SK-N-SH (cell line): Measurements from ENCODE around the gene MKX. TPM values are rescaled to one million over a fixed set of nuclear protein-coding genes. Genes with fewer than 3 reads are reported as not detected.

Source experiments
- CTCF ChIA-PET: fragments of 300-600, 350-600 bp; formaldehyde crosslinking; extraction: SDS; loops from one replicate; lab custom pipeline; 2021; lab: Yijun Ruan, JAX
- POLR2A ChIA-PET: fragments of 350-600 bp; sonication (Branson Sonifier 250); formaldehyde crosslinking; extraction: SDS; loops from one replicate; lab custom pipeline; 2020; ENCODE audit warnings: antibody characterized with exemption, inconsistent platforms; lab: Yijun Ruan, JAX
- DNase-seq: peaks from one replicate; pipeline ENCODE4 v3.0.0; 2012
- H2AFZ ChIP-seq: fragments of 200-600 bp; sonication (generic); 2 replicates; pipeline ENCODE4 v1.8.1; 2016; ENCODE audit warnings: antibody characterized with exemption, mild to moderate bottlenecking, low read depth
- H3F3A ChIP-seq: fragments of 200-600 bp; sonication (generic); replicated peaks from 2 replicates; pipeline ENCODE3; 2016; ENCODE audit warnings: antibody characterized with exemption, mild to moderate bottlenecking; ENCODE audit not compliant: insufficient read depth
- H3K27ac ChIP-seq, 2 experiments: fragments of 200-500 bp in 1 of 2; fragments of 200-600 bp in 1 of 2; sonication (Bioruptor generic) in 1 of 2; sonication (generic), shearing (Covaris generic) in 1 of 2; 2 replicates each; pipeline versions ENCODE4 v1.5.1 to v1.6.1; 2014 to 2016; ENCODE audit warnings: low read depth in 2 of 2, inconsistent platforms in 1 of 2, low read length in 1 of 2, mild to moderate bottlenecking in 1 of 2, mixed read lengths in 1 of 2
- H3K27me3 ChIP-seq: fragments of 200-600 bp; sonication (generic), shearing (Covaris generic); 2 replicates; pipeline ENCODE4 v1.6.1; 2016; ENCODE audit warnings: mixed run types; ENCODE audit not compliant: insufficient read depth
- H3K36me3 ChIP-seq, 2 experiments: fragments of 200-500 bp in 1 of 2; fragments of 200-600 bp in 1 of 2; sonication (Bioruptor generic) in 1 of 2; sonication (generic) in 1 of 2; replicated peaks in 1 of 2; 2 replicates each; pipeline versions ENCODE3 to v1.5.1; 2014 to 2016; ENCODE audit warnings: low read length in 1 of 2, mild to moderate bottlenecking in 1 of 2; ENCODE audit not compliant: insufficient read depth in 2 of 2, control insufficient read depth in 1 of 2
- H3K4me1 ChIP-seq, 2 experiments: fragments of 200-500 bp in 1 of 2; fragments of 200-600 bp in 1 of 2; sonication (Bioruptor generic) in 1 of 2; sonication (generic), shearing (Covaris generic) in 1 of 2; 2 replicates each; pipeline versions ENCODE4 v1.5.1 to v1.6.1; 2014 to 2016; ENCODE audit warnings: low read depth in 1 of 2, low read length in 1 of 2, mixed run types in 1 of 2; ENCODE audit not compliant: insufficient read depth in 2 of 2, control insufficient read depth in 1 of 2
- H3K4me2 ChIP-seq: fragments of 200-600 bp; sonication (generic), shearing (Covaris generic); 2 replicates; pipeline ENCODE4 v1.6.1; 2017; ENCODE audit warnings: mixed run types
- H3K4me3 ChIP-seq, 2 experiments: fragments of 200-500 bp in 1 of 2; fragments of 200-600 bp in 1 of 2; sonication (Bioruptor generic) in 1 of 2; sonication (generic), shearing (Covaris generic) in 1 of 2; 2 replicates each; pipeline versions ENCODE4 v1.5.1 to v1.8.1; 2014 to 2016; ENCODE audit warnings: low read depth in 2 of 2, inconsistent platforms in 1 of 2, low read length in 1 of 2, mild to moderate bottlenecking in 1 of 2, mixed read lengths in 1 of 2, moderate library complexity in 1 of 2
- H3K79me2 ChIP-seq: fragments of 200-600 bp; sonication (generic); 2 replicates; pipeline ENCODE4 v1.8.1; 2017; ENCODE audit warnings: mild to moderate bottlenecking; ENCODE audit not compliant: insufficient read depth
- H3K9ac ChIP-seq: fragments of 200-600 bp; sonication (generic); 2 replicates; pipeline ENCODE4 v1.6.1; 2017; ENCODE audit warnings: mixed run types
- H3K9me2 ChIP-seq: fragments of 200-600 bp; sonication (generic); 2 replicates; pipeline ENCODE4 v1.6.1; 2017; ENCODE audit warnings: mixed run types
- H3K9me3 ChIP-seq: fragments of 200-600 bp; sonication (generic); 2 replicates; pipeline ENCODE4 v1.6.1; 2017; ENCODE audit warnings: mixed run types, mild to moderate bottlenecking, moderate library complexity
- H4K20me1 ChIP-seq: fragments of 200-600 bp; sonication (generic); 2 replicates; pipeline ENCODE4 v1.6.1; 2017; ENCODE audit warnings: mild to moderate bottlenecking, mixed run types; ENCODE audit not compliant: insufficient read depth
- CHD2 ChIP-seq: fragments of 150-350 bp; IDR thresholded peaks from 2 replicates; pipeline ENCODE4 v1.6.1; 2018; ENCODE audit warnings: low read length; ENCODE audit not compliant: partially characterized antibody
- CTCF ChIP-seq: fragments of 200-600 bp; sonication (generic); IDR thresholded peaks from 2 replicates; pipeline ENCODE4 v1.6.1; 2017; ENCODE audit warnings: antibody characterized with exemption, mild to moderate bottlenecking, moderate library complexity
- MEF2A ChIP-seq: IDR thresholded peaks from 2 replicates; pipeline ENCODE4 v1.4.0; 2012; ENCODE audit warnings: low read depth, borderline replicate concordance
- PBX3 ChIP-seq: IDR thresholded peaks from 2 replicates; pipeline ENCODE4; 2012
- SMC3 ChIP-seq: IDR thresholded peaks from 2 replicates; pipeline ENCODE4 v1.6.1; 2012; ENCODE audit warnings: low read depth, low read length, improper control_type of control experiment
- USF1 ChIP-seq: IDR thresholded peaks from 2 replicates; pipeline ENCODE4 v1.4.0; 2012; ENCODE audit warnings: low read depth, borderline replicate concordance
- YY1 ChIP-seq: IDR thresholded peaks from 2 replicates; pipeline ENCODE4 v1.4.0; 2012; ENCODE audit warnings: low read depth, mild to moderate bottlenecking
- WGBS: methylation state at CpG from one replicate; pipeline ENCODE4 v1.1.6; 2017; ENCODE audit warnings: low lambda C conversion rate; 5-methylcytosine and 5-hydroxymethylcytosine counted together
- polyA plus RNA-seq, 3 experiments: library from polyadenylated mRNA; depleted of rRNA; stranded (reverse); fragments of >200 nt; gene quantifications; 2 replicates each; pipeline ENCODE4 v1.2.3, GENCODE V29; 2012
- TF ChIP-seq, protein P1 (sequence below): IDR thresholded peaks from 2 replicates; pipeline ENCODE4 v1.4.0; 2012; ENCODE audit warnings: low read depth, borderline replicate concordance
- TF ChIP-seq, protein P2 (sequence below): IDR thresholded peaks from 2 replicates; pipeline ENCODE4 v1.6.1; 2012; ENCODE audit warnings: mild to moderate bottlenecking, low read depth, low read length, moderate library complexity
- TF ChIP-seq, protein P3 (sequence below): fragments of 150-350 bp; IDR thresholded peaks from 2 replicates; pipeline ENCODE4 v1.6.1; 2016; ENCODE audit warnings: mild to moderate bottlenecking, low read depth, low read length

Gene MKX
- polyA plus RNA-seq, 1 of the 3 experiments (the other 2 are of a cell fraction) = not detected

DNA sequence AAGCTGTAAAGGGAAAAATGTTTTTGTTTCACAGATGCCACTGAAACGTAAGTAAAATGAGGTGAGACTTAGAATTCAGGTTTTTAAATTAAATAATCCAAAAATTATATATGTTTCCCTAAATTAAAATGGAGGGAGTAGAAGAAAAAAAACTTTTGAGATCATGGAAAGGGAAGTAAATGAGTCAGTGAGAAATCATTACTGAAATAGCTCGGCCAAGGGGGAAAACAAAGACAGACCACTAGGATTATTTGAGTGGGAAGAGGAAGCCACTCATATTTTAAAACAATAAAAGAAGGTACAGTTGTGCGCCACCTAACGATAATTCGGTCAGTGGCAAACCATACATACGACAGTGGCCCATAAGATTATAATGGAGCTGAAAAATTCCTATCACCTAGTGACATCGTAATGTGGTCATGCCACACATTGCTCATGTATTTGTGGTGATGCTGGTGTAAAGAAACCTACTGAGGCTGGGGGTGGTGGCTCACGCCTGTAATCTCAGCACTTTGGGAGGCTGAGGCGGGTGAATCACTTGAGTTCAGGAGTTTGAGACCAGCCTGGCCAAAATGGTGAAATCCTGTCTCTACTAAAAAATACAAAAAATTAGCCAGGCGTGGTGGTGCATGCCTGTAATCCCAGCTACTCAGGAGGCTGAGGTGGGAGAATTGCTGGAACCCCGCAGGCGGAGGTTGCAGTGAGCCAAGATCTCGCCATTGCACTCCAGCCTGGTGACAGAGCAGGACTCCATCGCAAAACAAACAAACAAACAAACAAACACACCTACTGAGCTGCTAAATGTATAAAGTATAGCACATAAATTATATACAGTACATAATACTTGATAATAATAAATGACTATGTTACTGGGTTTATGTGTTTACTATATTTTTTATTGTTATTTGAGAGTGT, 64.7 kb downstream of the MKX start:
- H3K4me3 ChIP-seq = no peak overlapping the region
- no peak overlapping the region for H3K9ac ChIP-seq
- no peaks in the 10 kb centered on the region for H3K9me3 ChIP-seq
- no peaks in the 10 kb centered on the region for H3K4me1 ChIP-seq
- no peaks in the 10 kb centered on the region for H3K36me3 ChIP-seq
- H3K4me2 ChIP-seq = no peak overlapping the region
- 14% methylated on average over 14 of the region's 14 CpGs for WGBS
- no peak overlapping the region for H3K27ac ChIP-seq
- CTCF ChIA-PET = interaction anchor here (0.6 to 1.9 kb wide), 5 partner anchors 9 to 618 kb away, joined by 3 to 8 read pairs (median 3); no protein-coding TSS in a partner anchor
- no peaks in the 10 kb centered on the region for H3K9me2 ChIP-seq
- H3F3A ChIP-seq = peaks cover 4% of the 10 kb centered on the region
- H3K27me3 ChIP-seq = peaks cover 17% of the 10 kb centered on the region
- H3K79me2 ChIP-seq = no peaks in the 10 kb centered on the region
- no peak for DNase-seq
- POLR2A ChIA-PET = no interaction called here
- no peak overlapping the region for H2AFZ ChIP-seq
- H4K20me1 ChIP-seq = no peaks in the 10 kb centered on the region
- TF ChIP-seq, protein P1, sequence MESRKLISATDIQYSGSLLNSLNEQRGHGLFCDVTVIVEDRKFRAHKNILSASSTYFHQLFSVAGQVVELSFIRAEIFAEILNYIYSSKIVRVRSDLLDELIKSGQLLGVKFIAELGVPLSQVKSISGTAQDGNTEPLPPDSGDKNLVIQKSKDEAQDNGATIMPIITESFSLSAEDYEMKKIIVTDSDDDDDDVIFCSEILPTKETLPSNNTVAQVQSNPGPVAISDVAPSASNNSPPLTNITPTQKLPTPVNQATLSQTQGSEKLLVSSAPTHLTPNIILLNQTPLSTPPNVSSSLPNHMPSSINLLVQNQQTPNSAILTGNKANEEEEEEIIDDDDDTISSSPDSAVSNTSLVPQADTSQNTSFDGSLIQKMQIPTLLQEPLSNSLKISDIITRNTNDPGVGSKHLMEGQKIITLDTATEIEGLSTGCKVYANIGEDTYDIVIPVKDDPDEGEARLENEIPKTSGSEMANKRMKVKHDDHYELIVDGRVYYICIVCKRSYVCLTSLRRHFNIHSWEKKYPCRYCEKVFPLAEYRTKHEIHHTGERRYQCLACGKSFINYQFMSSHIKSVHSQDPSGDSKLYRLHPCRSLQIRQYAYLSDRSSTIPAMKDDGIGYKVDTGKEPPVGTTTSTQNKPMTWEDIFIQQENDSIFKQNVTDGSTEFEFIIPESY = no peak
- peak; percentile 22; the same call in 1 of the 2 replicates for TF ChIP-seq CTCF
- TF ChIP-seq, all 33 proteins: peak for 1

DNA sequence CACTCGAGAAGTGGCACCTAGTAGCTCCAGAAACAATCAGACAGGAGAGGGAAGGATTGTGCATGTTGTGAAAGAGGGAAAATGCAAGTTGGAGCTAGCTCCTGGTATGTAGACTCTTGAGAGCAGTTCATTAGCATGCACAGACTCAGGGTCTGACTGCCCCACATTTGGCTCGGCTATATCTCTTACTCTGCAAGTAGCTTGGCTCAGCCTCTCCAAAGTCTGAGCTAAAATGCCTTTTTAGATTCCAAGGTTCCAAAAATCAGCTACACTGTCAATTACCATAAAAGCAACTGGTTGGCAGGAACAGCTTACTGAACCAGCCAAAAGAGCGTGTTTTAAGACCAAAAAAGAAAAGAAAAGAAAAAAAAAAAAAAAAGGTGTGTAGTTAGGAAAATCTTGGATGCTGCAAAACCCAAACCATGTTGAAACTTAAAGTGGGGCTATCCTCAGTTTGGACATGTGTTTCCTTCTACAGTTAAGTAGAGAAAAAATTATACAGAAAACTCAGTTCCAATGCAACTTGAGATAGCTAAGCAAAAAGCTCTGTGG, 65.5 kb downstream of the MKX start:
- Histone ChIP-seq H3K4me1 (no peaks in the 10 kb centered on the region), H3K9me2 (no peaks in the 10 kb centered on the region), H3K9me3 (no peaks in the 10 kb centered on the region), H3K4me2 (no peak overlapping the region), H3K36me3 (no peaks in the 10 kb centered on the region), H3F3A (peaks cover 4% of the 10 kb centered on the region), H3K27me3 (peaks cover 13% of the 10 kb centered on the region; the same call in 1 of the 2 replicates), H4K20me1 (no peaks in the 10 kb centered on the region), H2AFZ (no peak overlapping the region), H3K4me3 (no peak overlapping the region), H3K9ac (no peak overlapping the region), H3K27ac (no peak overlapping the region), H3K79me2 (no peaks in the 10 kb centered on the region)
- CTCF ChIA-PET = interaction anchor here (0.6 to 1.9 kb wide), 3 partner anchors 8 to 619 kb away, joined by 3 to 8 read pairs (median 3); no protein-coding TSS in a partner anchor
- DNase-seq = no peak
- WGBS = 1% methylated on average over 3 of the region's 3 CpGs
- POLR2A ChIA-PET = no interaction called here
- TF ChIP-seq, protein P2, sequence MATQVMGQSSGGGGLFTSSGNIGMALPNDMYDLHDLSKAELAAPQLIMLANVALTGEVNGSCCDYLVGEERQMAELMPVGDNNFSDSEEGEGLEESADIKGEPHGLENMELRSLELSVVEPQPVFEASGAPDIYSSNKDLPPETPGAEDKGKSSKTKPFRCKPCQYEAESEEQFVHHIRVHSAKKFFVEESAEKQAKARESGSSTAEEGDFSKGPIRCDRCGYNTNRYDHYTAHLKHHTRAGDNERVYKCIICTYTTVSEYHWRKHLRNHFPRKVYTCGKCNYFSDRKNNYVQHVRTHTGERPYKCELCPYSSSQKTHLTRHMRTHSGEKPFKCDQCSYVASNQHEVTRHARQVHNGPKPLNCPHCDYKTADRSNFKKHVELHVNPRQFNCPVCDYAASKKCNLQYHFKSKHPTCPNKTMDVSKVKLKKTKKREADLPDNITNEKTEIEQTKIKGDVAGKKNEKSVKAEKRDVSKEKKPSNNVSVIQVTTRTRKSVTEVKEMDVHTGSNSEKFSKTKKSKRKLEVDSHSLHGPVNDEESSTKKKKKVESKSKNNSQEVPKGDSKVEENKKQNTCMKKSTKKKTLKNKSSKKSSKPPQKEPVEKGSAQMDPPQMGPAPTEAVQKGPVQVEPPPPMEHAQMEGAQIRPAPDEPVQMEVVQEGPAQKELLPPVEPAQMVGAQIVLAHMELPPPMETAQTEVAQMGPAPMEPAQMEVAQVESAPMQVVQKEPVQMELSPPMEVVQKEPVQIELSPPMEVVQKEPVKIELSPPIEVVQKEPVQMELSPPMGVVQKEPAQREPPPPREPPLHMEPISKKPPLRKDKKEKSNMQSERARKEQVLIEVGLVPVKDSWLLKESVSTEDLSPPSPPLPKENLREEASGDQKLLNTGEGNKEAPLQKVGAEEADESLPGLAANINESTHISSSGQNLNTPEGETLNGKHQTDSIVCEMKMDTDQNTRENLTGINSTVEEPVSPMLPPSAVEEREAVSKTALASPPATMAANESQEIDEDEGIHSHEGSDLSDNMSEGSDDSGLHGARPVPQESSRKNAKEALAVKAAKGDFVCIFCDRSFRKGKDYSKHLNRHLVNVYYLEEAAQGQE = no peak
- no peak for TF ChIP-seq CHD2
- no peak for TF ChIP-seq YY1
- no peak for TF ChIP-seq MEF2A
- TF ChIP-seq USF1 = no peak
- TF ChIP-seq PBX3 = no peak
- no peak for TF ChIP-seq SMC3
- TF ChIP-seq, protein P3, sequence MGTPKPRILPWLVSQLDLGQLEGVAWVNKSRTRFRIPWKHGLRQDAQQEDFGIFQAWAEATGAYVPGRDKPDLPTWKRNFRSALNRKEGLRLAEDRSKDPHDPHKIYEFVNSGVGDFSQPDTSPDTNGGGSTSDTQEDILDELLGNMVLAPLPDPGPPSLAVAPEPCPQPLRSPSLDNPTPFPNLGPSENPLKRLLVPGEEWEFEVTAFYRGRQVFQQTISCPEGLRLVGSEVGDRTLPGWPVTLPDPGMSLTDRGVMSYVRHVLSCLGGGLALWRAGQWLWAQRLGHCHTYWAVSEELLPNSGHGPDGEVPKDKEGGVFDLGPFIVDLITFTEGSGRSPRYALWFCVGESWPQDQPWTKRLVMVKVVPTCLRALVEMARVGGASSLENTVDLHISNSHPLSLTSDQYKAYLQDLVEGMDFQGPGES = no peak
